ENCODE measurements around the gene DEFB131A. TPM values are rescaled to one million over a fixed set of nuclear protein-coding genes. Genes with fewer than 3 reads are reported as not detected.
"Not testable (repeated sequence)": the region's sequence is repeated elsewhere in the genome, so short reads cannot be mapped to it uniquely, and the experiment has no call there.

DEFB131A gene

GRCh38 chr4:9495443-9495842, 51.2 kb downstream of the DEFB131A start:
- H3K36me3 ChIP-seq (ENCODE audit: insufficient read depth, low read length); H3K9me3 ChIP-seq (replicated peaks; ENCODE audit: low read length); H3K27me3 ChIP-seq (ENCODE audit: control insufficient read depth, insufficient read depth, low read length); H3K4me1 ChIP-seq (ENCODE audit: control insufficient read depth, insufficient read depth, low read length); H3K4me3 ChIP-seq (ENCODE audit: low read length); H3K9ac ChIP-seq (ENCODE audit: low read depth, low read length); H3K4me2 ChIP-seq (ENCODE audit: low read length): not testable (repeated sequence)

- not testable (repeated sequence) for H3K9me3 ChIP-seq (replicated peaks; ENCODE audit: low read length); H3K27me3 ChIP-seq (ENCODE audit: control insufficient read depth, insufficient read depth, low read length); H3K4me2 ChIP-seq (ENCODE audit: low read length); H3K9ac ChIP-seq (ENCODE audit: low read depth, low read length); H3K4me3 ChIP-seq (ENCODE audit: low read length); H3K4me1 ChIP-seq (ENCODE audit: control insufficient read depth, insufficient read depth, low read length); H3K36me3 ChIP-seq (ENCODE audit: insufficient read depth, low read length)
Measured at GRCh38 chr4:9497575-9498467, 53.6 kb downstream of the DEFB131A start.

- not testable (repeated sequence) for H3K4me3 ChIP-seq (ENCODE audit: low read length); H3K36me3 ChIP-seq (ENCODE audit: insufficient read depth, low read length); H3K4me1 ChIP-seq (ENCODE audit: control insufficient read depth, insufficient read depth, low read length); H3K9ac ChIP-seq (ENCODE audit: low read depth, low read length); H3K9me3 ChIP-seq (replicated peaks; ENCODE audit: low read length); H3K27me3 ChIP-seq (ENCODE audit: control insufficient read depth, insufficient read depth, low read length); H3K4me2 ChIP-seq (ENCODE audit: low read length)
Measured at GRCh38 chr4:9498468-9499040, 54.3 kb downstream of the DEFB131A start.

- not testable (repeated sequence) for H3K9me3 ChIP-seq (replicated peaks; ENCODE audit: low read length); H3K4me1 ChIP-seq (ENCODE audit: control insufficient read depth, insufficient read depth, low read length); H3K9ac ChIP-seq (ENCODE audit: low read depth, low read length); H3K27me3 ChIP-seq (ENCODE audit: control insufficient read depth, insufficient read depth, low read length); H3K36me3 ChIP-seq (ENCODE audit: insufficient read depth, low read length); H3K4me3 ChIP-seq (ENCODE audit: low read length); H3K4me2 ChIP-seq (ENCODE audit: low read length)
Measured at GRCh38 chr4:9499974-9500487, 55.8 kb downstream of the DEFB131A start.

Small RNA genes lying within 50 kb of the gene (small RNA-seq; reads per million reads assigned to genes)
- gene RNA5SP153 = not detected
